Superior temporal gyrus (tissue), 1 donor: ENCODE measurements around the gene VPS35.
A peak's percentile ranks its signal among the peaks of the same experiment; 100 is the strongest.
"Not testable (repeated sequence)": the region's sequence is repeated elsewhere in the genome, so short reads cannot be mapped to it uniquely, and the experiment has no call there.

Experiments
- DNase-seq: peaks from one replicate; pipeline ENCODE4 v3.0.0-alpha.2; 2016; ENCODE audit errors: extremely low spot score

Gene VPS35

GRCh38 chr16:46712911-46713310, 23.9 kb upstream of the VPS35 start:
- no peak for DNase-seq

DNA sequence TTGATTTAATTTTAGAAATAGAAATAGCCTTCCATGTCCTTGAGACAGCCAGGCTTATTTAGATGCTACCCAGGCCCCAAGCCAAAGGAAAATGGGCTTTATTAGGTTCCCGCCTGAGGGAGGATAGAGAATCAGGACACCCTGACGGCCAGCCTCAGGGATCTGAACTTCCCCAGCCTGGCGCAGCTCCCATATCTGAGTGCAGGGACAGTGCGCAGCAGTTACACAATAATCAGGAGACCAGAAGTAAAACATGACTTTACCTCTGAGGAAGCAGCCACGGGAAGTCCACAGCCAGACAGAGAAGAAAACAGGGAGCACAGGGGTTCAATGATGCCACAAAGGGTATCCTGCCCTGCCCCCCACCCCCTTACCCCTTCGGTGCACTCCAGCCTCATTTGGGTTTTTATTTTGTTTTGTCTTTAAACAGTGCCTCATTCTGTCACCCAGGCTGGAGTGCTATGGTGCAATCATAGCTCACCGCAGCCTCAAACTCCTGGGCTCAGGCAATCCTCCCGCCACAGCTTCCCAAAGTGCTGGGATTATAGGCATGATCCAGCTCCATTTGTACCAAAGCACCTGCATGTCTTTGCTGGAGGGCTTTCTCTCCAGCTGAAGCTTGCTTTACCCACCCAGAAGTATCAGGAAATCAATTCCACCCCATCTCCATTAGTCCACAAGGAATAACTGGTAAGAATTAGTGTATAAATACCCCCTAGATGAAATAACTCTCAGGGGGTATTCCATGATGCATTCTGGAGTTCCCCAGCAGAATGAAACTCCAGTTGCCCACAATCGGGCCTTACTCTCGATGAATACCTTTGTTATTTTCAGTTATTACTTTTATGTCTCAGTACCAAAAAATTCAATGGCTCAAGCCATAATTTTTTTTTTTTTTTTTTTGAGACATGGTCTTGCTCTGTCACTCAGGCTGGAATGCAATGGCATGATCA, 22.4 kb upstream of the VPS35 start:
- no peak for DNase-seq

GRCh38 chr16:46709469-46710005, 20.6 kb upstream of the VPS35 start:
- DNase-seq: peak; percentile 41

DNA sequence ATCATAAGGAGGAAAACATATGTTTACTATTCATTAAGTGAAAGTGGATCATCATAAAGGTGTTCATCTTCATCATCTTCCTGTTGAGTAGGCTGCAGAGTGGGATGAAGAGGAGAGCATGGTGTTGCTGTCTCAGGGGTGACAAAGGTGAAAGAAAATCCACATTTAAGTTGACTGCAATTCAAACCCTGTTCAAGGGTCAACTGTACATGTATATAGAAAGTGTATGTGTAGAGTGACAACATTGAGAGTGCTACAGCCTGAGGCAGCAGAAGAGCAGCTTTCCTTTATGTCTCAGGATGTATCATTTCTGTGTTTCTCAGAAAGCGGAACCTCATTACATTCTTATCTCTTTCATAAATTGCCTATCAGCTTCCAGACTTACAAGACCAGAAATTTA, 17.7 kb upstream of the VPS35 start:
- DNase-seq: no peak

DNA sequence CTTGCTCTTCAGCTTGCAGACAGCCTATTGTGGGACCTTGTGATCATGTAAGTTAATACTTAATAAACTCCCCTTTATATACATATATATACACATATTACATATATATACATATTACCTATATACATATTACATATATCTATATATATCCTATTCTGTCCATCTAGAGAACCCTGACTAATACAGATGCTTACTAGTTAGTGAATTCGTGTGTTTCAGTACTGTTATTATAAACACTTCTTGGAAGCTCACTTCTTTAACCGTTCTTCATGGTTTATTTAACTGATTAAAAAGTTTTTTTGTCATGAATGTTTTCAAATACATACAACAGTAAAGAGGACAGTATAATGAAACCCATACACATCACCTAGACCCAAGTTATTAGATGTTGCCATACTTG, 13.1 kb upstream of the VPS35 start:
- no peak for DNase-seq

DNA sequence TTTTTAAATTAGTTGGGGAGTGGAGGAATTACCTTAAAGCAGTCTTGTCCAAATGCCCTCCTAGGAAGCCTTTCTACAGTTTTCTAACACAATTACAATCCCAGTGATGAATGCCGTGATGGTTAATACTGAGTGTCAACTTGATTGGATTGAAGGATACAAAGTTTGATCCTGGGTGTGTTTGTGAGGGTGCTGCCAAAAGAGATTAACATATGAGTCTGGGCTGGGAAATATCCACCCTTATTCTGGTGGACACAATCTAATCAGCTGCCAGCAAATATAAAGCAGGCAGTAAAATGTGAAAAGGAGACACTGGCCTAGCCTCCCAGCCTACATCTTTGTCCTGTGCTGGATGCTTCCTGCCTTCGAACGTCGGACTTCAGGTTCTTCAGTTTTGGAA, 12.6 kb upstream of the VPS35 start:
- no peak for DNase-seq

DNA sequence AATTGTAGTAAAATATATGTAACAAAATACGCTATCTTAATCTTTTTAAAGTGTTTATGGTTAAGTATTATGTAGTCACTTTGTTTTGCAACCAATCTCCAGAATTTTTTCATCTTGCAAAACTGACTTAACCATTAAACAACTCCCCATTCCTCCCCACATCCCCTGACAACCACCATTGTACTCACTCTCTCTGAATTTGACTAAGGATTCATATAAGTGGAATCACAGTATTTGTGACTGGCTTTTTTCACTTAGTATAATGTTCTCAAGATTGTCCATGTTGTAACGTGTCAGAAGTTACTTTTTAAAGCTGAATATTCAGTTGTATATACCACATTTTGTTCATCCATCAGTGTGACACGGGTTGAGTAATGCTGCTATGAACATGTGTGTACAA, 11.1 kb upstream of the VPS35 start:
- DNase-seq: no peak

- DNase-seq: no peak
Measured at GRCh38 chr16:46696957-46697356, 8.0 kb upstream of the VPS35 start.

DNA sequence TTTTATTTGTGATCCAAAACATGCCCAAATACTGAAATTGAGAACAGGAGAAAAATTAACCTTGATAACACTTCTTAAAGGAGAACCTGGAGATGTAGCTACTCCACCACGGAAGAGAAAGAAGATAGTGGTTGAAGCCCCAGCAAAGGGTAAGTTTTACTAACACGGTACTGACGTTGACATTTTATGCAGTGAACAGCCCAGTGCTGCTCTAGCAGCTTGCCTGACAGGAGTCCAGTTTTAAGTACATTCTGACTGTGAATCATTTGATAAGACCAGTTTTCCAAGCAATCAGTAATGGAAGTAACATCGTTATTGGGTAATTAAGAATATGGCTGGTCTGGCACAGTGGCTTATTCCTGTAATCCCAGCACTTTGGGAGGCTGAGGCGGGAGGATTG, 7.0 kb upstream of the VPS35 start:
- DNase-seq: no peak

DNA sequence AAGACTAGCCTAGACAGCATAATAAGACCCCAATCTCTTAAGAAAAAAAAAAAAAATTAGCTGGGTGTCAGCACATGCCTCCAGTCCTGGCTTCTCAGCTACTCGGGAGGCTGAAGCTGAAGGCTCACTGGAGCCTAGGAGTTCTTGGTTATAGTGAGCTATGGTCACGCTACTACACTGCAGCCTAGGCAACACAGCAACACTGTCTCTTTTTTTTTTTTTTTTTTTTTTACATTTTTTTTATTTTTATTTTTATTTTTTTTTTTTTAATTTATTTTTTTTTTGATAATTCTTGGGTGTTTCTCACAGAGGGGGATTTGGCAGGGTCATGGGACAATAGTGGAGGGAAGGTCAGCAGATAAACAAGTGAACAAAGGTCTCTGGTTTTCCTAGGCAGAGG, 4.6 kb upstream of the VPS35 start:
- DNase-seq: no peak

DNA sequence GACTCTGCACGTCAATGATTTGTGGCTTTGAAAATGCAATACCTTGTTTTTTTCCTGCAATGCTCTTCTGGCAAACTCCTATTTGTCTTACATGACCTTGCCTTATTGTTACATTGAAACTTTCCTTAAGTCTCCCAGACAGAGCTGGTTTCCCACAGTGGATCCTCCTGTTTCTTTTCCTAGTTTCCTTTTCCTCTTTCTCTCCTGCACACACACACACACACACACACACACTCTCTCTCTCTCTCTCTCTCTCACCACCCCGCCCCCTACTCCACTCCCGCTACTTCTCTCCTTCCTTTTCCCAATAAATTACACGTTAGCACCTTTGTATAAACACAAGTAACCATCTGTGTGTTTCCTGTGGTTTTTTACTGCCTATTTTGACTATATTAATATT, 2.7 kb upstream of the VPS35 start:
- no peak for DNase-seq

GRCh38 chr16:46690281-46691178, 1.6 kb upstream of the VPS35 start:
- DNase-seq: peak; percentile 59

DNA sequence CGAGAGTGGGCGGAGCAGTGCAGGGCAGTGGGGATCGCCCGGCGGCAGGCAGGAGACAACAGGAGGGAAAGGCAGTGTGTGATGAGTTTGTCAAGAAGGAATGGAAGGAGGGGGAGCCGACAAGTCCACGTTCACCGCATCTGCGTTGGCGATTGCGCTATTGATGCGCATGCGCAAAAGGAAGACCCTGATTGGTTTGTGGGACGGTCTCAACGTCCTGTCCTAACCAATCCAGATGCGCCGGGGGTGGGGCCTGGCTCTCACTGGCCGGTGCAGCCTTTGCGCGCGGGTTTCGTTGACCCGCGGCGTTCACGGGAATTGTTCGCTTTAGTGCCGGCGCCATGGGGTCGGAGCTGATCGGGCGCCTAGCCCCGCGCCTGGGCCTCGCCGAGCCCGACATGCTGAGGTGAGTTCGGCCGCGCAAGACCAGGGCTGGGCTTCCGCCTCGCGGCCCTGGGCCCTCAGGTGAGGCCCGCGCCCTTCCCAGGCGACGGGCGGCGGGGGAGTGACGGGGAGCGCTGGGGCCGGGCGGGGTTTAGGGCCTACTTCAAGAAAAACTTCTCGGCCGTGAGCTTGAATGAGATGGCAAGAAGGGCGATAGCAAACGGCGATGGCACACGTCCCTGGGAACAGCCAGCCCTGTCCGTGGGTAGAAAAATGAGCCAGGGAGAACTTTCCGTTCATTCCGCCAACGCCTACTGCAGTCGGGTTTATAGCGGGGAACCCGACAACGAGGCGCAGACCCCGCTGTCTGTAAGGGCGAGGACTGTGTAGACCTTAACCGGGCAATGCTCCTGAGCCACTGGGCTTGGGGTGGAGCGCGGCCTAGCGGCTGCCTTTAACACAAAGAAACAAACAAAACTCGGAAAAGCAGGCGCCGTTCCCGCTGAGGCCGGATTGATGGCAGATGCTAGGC, 645 bp upstream of the VPS35 start, which contains the start of gene ORC6:
Gene ORC6, plus strand, starts transcription at position 295 of the 916 bp plus-strand sequence. Its CDS starts 47 bp downstream, at position 342.
- DNase-seq: peak; percentile 96

DNA sequence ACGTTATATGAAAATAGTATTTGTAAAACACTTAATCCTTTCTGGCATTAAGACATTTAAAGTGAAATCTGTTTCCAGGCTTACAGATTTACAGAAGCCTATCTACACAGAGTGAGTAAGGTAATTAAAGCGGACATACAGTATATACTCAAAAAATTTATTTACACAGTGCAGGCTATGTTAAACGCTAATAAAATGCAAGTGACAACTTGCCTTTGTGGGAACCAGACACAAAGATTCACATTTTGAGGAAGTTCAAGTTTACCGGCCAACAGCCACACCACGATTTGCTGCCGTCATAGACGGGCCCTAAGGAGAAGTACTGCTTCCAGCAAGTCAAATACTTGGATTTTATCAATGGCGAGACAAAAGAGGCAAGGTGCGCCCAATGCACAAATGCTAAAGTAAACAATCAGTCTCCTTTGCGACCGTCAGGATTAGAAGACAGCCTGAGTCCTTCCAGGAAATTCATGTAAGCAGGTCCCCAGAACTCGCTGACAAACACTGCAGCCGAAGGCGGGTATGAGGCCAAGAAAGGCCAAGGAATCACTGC, 801 bp downstream of the VPS35 start:
- peak; percentile 43 for DNase-seq

GRCh38 chr16:46687486-46687885, 1.5 kb downstream of the VPS35 start:
- no peak for DNase-seq

DNA sequence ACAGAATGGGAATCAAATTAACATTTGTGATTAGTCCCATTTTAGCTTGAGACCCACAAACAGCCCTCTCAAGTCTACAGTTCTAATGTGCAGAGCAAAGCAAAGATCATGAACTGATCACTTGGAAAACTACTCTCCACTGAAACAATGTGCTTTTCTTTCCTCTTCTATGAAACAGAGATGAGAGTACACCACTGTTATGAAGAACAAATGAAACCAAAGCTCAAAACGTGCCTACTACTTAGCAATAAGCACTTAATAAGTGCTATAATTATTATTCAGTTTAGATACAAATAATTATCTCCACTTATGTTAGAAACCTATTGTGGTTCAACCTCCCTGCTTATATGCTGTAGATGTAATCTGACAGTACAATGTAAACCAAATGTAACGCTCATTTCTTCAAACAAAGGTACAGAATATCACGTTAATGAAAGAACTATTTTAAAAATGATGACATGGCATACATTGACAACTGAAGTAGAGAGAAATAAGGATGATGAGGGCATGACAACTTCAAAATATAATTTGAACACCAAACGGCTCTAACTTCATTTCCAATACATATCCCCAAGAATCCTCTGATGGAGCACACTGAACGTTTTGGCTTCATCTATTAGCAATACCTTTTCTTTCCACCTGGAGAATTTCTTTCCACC, 2.0 kb downstream of the VPS35 start:
- DNase-seq: no peak

GRCh38 chr16:46681867-46682266, 7.1 kb downstream of the VPS35 start:
- DNase-seq: not testable (repeated sequence)

DNA sequence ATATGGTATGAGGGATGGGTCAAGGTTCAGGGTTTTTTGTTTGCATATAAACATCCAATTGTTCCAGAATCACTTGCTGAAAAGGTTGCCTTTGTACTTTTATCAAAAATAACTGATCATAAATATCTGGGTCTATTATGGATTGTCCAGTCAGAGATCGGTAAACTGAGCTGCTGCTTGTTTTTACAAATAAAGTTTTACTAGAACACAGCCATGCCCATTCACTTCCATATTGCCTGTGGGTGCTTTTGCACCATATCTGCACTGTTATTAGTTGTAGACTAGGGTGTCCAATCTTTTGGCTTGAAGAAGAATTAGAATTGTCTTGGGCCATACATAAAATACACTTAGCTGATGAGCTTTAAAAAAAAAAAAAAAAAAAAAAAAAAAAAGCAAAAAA, 11.0 kb downstream of the VPS35 start:
- DNase-seq: not testable (repeated sequence)

DNA sequence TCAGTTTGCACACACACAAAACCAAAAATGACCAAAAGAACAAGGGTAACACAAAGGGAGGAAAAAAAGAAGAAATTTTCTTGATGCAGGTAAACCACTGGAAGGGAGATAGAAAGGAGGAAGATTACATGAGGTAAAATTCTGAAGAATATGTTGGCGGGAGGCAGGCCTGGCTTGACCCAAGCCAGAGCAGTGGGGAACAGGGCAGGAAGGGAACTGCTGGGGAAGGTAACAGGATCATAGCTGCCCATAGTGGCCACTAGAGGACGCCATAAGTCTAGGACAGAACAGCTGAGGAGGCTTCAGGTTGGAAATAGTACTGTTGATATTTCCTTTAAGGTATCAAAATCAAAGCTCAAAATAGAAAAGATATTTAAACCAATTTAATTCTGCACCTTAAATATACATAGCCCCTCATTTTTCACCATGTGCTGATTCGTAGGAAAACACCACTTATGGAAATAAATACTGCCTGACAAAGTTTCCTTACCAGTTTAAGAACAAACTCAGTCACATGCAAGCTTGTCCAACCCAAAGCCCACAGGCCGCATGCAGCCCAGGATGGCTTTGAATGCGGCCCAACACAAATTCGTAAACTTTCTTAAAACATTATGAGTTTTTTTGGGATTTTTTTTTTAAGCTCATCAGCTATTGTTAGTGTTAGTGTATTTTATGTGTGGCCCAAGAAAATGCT, 15.5 kb downstream of the VPS35 start:
- DNase-seq: peak; percentile 62

DNA sequence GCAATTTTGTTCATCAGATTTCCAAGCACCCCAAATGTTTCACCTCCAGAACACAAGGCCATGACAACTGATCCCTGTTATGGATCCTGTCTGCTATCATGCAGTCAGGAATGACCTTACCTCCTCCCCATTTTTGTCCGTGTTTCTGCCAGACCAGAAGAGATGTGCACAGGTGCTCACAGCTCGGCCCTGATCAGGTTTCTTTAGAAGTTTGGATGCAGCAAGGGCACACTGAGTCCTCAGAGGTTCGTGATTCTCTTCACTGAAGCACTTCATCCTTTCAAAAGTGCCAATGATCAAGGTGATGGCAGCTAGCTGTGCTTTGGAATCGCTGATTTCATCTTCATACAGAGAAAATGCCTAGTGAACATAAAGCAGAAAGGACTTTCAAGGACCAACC, 26.9 kb downstream of the VPS35 start:
- no peak for DNase-seq
